ENCODE measurements around the gene FRAS1. TPM values are rescaled to one million over a fixed set of nuclear protein-coding genes. Genes with fewer than 3 reads are reported as not detected.
"Not testable (repeated sequence)": the region's sequence is repeated elsewhere in the genome, so short reads cannot be mapped to it uniquely, and the experiment has no call there.

FRAS1 gene
- total RNA-seq, 1 donor from 2014 or later = 18.9 TPM

DNA sequence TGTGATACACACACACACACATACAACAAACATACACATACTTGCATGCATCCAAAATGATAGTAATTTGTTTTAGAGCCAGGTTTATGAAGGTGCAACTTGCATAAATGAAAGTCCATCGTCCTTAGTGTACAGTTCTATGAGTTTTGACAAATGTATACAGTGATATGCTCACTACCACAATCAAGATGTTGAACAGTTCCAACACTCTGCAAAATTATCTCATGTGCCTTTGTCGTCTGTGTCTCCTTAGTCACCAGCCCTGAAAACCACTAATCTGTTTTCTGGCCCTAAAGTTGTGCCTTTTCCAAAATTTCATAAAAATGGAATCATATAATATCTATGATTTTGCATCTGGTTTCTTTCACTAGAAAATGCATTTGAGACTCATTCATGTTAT is 426.7 kb downstream of the FRAS1 start:
- TF ChIP-seq, protein P1, sequence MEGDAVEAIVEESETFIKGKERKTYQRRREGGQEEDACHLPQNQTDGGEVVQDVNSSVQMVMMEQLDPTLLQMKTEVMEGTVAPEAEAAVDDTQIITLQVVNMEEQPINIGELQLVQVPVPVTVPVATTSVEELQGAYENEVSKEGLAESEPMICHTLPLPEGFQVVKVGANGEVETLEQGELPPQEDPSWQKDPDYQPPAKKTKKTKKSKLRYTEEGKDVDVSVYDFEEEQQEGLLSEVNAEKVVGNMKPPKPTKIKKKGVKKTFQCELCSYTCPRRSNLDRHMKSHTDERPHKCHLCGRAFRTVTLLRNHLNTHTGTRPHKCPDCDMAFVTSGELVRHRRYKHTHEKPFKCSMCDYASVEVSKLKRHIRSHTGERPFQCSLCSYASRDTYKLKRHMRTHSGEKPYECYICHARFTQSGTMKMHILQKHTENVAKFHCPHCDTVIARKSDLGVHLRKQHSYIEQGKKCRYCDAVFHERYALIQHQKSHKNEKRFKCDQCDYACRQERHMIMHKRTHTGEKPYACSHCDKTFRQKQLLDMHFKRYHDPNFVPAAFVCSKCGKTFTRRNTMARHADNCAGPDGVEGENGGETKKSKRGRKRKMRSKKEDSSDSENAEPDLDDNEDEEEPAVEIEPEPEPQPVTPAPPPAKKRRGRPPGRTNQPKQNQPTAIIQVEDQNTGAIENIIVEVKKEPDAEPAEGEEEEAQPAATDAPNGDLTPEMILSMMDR (IDR thresholded peaks at IDR 0.05) = no peak
- H3K27me3 Mint-ChIP-seq (ENCODE audit: low read depth) = no peaks in the 10 kb centered on the region
- H3K4me1 Mint-ChIP-seq (ENCODE audit: low read depth) = peaks cover 2% of the 10 kb centered on the region
- H3K36me3 Mint-ChIP-seq (ENCODE audit: low read depth) = peaks cover 3% of the 10 kb centered on the region
- no peak for DNase-seq (ENCODE audit: low spot score)
- no peak overlapping the region for H3K27ac Mint-ChIP-seq (ENCODE audit: unreplicated experiment)
- no peak overlapping the region for H3K4me3 Mint-ChIP-seq (ENCODE audit: unreplicated experiment)
- H3K9me3 Mint-ChIP-seq (ENCODE audit: low read depth) = no peaks in the 10 kb centered on the region

DNA sequence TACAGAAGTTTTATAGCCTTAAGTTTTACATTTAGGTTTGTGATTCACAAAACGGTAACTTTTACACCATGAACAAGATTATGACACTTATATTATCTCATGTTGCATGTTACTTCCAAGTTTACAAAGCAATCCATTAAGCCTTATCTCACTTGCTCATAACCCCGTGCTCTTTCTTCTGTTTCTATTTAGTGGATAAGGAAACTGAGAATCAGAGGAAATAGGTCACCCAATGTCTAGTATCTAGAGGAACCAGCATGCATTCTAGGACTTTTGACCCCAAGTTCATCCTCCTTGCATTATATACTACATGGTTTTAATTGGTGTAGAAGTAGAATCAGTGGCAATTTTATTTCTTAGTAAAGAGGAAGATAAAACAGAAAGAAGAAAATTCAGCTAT is 427.5 kb downstream of the FRAS1 start:
- no peak overlapping the region for H3K27ac Mint-ChIP-seq (ENCODE audit: unreplicated experiment)

DNA sequence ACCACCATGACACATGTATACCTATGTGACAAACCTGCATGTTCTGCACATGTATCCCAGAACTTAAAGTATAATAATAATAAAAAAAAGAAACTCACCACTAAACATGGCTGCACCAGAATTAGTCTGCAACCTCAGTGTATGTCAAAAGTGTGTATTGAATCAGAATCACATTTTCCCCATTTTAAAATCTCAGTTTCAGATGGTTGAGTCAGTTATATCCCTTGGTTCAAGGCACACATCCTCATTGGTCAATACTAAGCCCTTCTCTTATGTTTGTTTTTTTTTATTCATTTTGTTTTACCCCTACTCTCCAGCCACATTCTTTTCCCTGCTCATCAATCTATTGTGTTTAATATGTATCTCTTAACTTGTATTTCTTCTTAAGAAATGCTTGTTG is 436.6 kb downstream of the FRAS1 start:
- no peak overlapping the region for H3K27ac Mint-ChIP-seq (ENCODE audit: unreplicated experiment)
- H3K36me3 Mint-ChIP-seq (ENCODE audit: low read depth) = peaks cover 8% of the 10 kb centered on the region
- no peaks in the 10 kb centered on the region for H3K27me3 Mint-ChIP-seq (ENCODE audit: low read depth)
- no peaks in the 10 kb centered on the region for H3K4me1 Mint-ChIP-seq (ENCODE audit: low read depth)
- DNase-seq (ENCODE audit: low spot score) = no peak
- H3K9me3 Mint-ChIP-seq (ENCODE audit: low read depth) = peaks cover 11% of the 10 kb centered on the region
- TF ChIP-seq, protein P1 (IDR thresholded peaks at IDR 0.05) = no peak
- no peak overlapping the region for H3K4me3 Mint-ChIP-seq (ENCODE audit: unreplicated experiment)

More for the DNA sequence above, 427.5 kb downstream of the FRAS1 start:
- no peak overlapping the region for H3K4me3 Mint-ChIP-seq (ENCODE audit: unreplicated experiment)
- peaks cover 2% of the 10 kb centered on the region for H3K36me3 Mint-ChIP-seq (ENCODE audit: low read depth)
- H3K9me3 Mint-ChIP-seq (ENCODE audit: low read depth) = no peaks in the 10 kb centered on the region
- TF ChIP-seq, protein P1 (IDR thresholded peaks at IDR 0.05) = no peak
- peaks cover 2% of the 10 kb centered on the region for H3K4me1 Mint-ChIP-seq (ENCODE audit: low read depth)
- H3K27me3 Mint-ChIP-seq (ENCODE audit: low read depth) = no peaks in the 10 kb centered on the region
- no peak for DNase-seq (ENCODE audit: low spot score)

DNA sequence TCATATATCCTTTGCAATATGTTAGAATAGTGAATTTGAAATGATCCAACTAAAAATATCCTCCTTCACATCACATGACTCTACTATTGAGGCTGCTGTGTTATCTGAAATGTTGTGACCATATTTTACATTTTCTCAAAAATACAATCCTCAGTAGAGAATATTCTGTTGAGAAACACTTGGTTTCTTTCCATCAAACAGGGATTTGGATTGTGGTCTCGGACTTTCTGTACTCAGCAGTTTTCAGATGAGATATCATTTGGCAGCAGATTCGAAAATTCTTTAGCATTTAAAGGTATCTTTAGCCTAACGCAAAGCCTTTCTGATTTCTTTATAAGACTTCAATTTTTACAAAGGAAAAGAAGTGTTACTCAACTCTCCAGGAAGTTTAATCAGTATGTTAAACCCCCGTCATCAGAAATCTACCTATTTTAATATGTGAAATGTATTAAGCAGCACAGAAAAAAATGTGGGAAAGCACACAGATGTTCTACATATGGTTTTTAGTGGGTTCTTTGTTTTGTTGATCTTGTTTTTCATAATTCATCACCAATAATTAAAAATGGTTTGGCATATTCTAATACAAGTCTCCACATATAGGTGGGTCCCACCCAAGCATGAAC is 439.0 kb downstream of the FRAS1 start:
- TF ChIP-seq, protein P1 (IDR thresholded peaks at IDR 0.05) = no peak
- DNase-seq (ENCODE audit: low spot score) = no peak
- Mint-ChIP-seq H3K27ac (ENCODE audit: unreplicated experiment) (no peak overlapping the region), H3K4me1 (ENCODE audit: low read depth) (no peaks in the 10 kb centered on the region), H3K9me3 (ENCODE audit: low read depth) (peaks cover 5% of the 10 kb centered on the region), H3K27me3 (ENCODE audit: low read depth) (no peaks in the 10 kb centered on the region), H3K4me3 (ENCODE audit: unreplicated experiment) (no peak overlapping the region), H3K36me3 (ENCODE audit: low read depth) (peaks cover 1% of the 10 kb centered on the region)

DNA sequence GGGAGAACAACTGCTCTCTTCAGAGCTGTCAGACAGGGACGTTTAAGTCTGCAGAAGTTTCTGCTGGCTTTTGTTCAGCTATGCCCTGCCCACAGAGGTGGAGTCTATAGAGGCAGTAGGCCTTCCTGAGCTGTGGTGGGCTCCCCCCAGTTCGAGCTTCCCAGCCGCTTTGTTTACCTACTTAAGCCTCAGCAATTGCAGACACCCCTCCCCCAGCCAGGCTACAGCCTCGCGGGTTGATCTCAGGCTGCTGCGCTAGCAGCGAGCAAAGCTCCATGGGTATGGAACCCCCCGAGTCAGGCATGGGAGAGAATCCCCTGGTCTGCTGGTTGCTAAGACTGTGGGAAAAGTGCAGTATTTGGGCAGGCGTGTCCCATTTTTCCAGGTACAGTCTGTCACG is 449.1 kb downstream of the FRAS1 start:
- H3K4me1 Mint-ChIP-seq (ENCODE audit: low read depth); H3K36me3 Mint-ChIP-seq (ENCODE audit: low read depth); H3K27ac Mint-ChIP-seq (ENCODE audit: unreplicated experiment); H3K27me3 Mint-ChIP-seq (ENCODE audit: low read depth); H3K4me3 Mint-ChIP-seq (ENCODE audit: unreplicated experiment); DNase-seq (ENCODE audit: low spot score); H3K9me3 Mint-ChIP-seq (ENCODE audit: low read depth): not testable (repeated sequence)

DNA sequence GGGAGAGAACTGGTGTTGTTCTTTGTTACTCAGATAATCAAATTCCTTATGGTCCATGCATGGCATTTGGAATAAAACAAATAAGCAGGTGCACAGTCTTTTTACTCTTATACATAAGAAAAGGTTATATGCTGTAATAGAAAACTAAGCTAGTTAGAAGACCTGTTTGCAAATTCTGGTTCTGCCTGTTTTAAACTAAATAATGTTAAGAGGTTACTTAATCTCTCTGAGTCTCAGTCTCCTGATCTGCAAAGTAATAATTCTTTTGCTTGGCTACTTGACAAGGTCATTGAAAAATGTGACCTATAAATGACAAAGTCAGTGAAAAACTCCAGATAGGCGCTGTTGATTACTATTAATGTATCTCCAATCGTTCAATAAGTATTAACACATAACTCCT is 451.9 kb downstream of the FRAS1 start:
- TF ChIP-seq, protein P1 (IDR thresholded peaks at IDR 0.05) = no peak
- DNase-seq (ENCODE audit: low spot score) = no peak
- Mint-ChIP-seq H3K27me3 (ENCODE audit: low read depth) (no peaks in the 10 kb centered on the region), H3K27ac (ENCODE audit: unreplicated experiment) (no peak overlapping the region), H3K4me1 (ENCODE audit: low read depth) (no peaks in the 10 kb centered on the region), H3K9me3 (ENCODE audit: low read depth) (peaks cover 2% of the 10 kb centered on the region), H3K36me3 (ENCODE audit: low read depth) (peaks cover 2% of the 10 kb centered on the region), H3K4me3 (ENCODE audit: unreplicated experiment) (no peak overlapping the region)
